HEK293 (cell line): ENCODE results near the gene PAQR6.

Experiments used
- CTCF ChIA-PET: fragments of 350-600 bp; formaldehyde crosslinking; extraction: SDS; loops from one replicate; lab custom pipeline; 2021; ENCODE audit warnings: antibody characterized with exemption; lab: Yijun Ruan, JAX
- POLR2A ChIA-PET: fragments of 300-600 bp; formaldehyde crosslinking; extraction: SDS; loops from one replicate; lab custom pipeline; 2020; ENCODE audit warnings: antibody characterized with exemption, inconsistent platforms; lab: Yijun Ruan, JAX
- H3K27ac ChIP-seq: fragments of 200-500 bp; sonication (Bioruptor generic); 2 replicates; pipeline ENCODE4 v1.5.1; 2014; ENCODE audit warnings: low read depth, low read length, control low read depth, inconsistent platforms; ENCODE audit errors: extremely low read depth
- H3K36me3 ChIP-seq, 2 experiments: fragments of 200-500 bp in 1 of 2; sonication (Bioruptor generic) in 1 of 2; 1 replicate in 1 of 2; 2 replicates in 1 of 2; pipeline ENCODE4 v1.5.1; 2014 to 2017; ENCODE audit warnings: inconsistent platforms in 2 of 2, low read length in 2 of 2; ENCODE audit not compliant: control insufficient read depth in 2 of 2, insufficient read depth in 1 of 2
- H3K4me1 ChIP-seq: fragments of 200-500 bp; sonication (Bioruptor generic); 2 replicates; pipeline ENCODE4 v1.5.1; 2014; ENCODE audit warnings: mild to moderate bottlenecking, low read length, inconsistent platforms; ENCODE audit not compliant: control insufficient read depth, insufficient read depth
- H3K4me3 ChIP-seq: 2 replicates; pipeline ENCODE4 v1.5.1; 2011; ENCODE audit warnings: low read depth, mild to moderate bottlenecking, control low read depth, low read length, moderate library complexity
- H3K9me3 ChIP-seq: fragments of 200-500 bp; sonication (Bioruptor generic); 2 replicates; pipeline ENCODE4 v1.5.1; 2014; ENCODE audit warnings: low read depth, low read length, inconsistent platforms; ENCODE audit not compliant: control insufficient read depth, insufficient read depth
- BCL11A ChIP-seq: fragments of 450-650 bp; formaldehyde crosslinking; IDR thresholded peaks from 2 replicates; pipeline ENCODE4 v1.5.1; 2016; ENCODE audit warnings: low read depth, missing biosample characterization, missing genetic modification characterization
- KLF9 ChIP-seq: fragments of 450-650 bp; formaldehyde crosslinking; IDR thresholded peaks from 2 replicates; pipeline ENCODE4 v1.5.1; 2016; ENCODE audit warnings: missing biosample characterization, missing genetic modification characterization, low read depth
- SETDB1 ChIP-seq: IDR thresholded peaks from one replicate; pipeline ENCODE4 v1.6.1; 2017; ENCODE audit warnings: mild to moderate bottlenecking, low read length, moderate library complexity, mixed read lengths; ENCODE audit not compliant: insufficient read length
- SP3 ChIP-seq: fragments of 450-650 bp; formaldehyde crosslinking; IDR thresholded peaks from 2 replicates; pipeline ENCODE4 v1.5.1; 2016; ENCODE audit warnings: missing biosample characterization, missing genetic modification characterization
- WT1 ChIP-seq: fragments of 450-650 bp; formaldehyde crosslinking; IDR thresholded peaks from 2 replicates; pipeline ENCODE4 v1.5.1; 2016; ENCODE audit warnings: missing biosample characterization, missing genetic modification characterization
- ZNF121 ChIP-seq: fragments of 450-650 bp; formaldehyde crosslinking; IDR thresholded peaks from 2 replicates; pipeline ENCODE4 v1.5.1; 2016; ENCODE audit warnings: missing biosample characterization, missing genetic modification characterization
- ZNF23 ChIP-seq: fragments of 450-650 bp; formaldehyde crosslinking; IDR thresholded peaks from 2 replicates; pipeline ENCODE4 v1.5.1; 2016; ENCODE audit warnings: missing biosample characterization, missing genetic modification characterization, borderline replicate concordance
- ZNF266 ChIP-seq: fragments of 450-650 bp; formaldehyde crosslinking; IDR thresholded peaks from 2 replicates; pipeline ENCODE4 v1.5.1; 2016; ENCODE audit warnings: missing biosample characterization, missing genetic modification characterization, low read depth
- ZNF426 ChIP-seq: fragments of 450-650 bp; formaldehyde crosslinking; IDR thresholded peaks from 2 replicates; pipeline ENCODE4 v1.5.1; 2017; ENCODE audit warnings: missing biosample characterization, missing genetic modification characterization, mild to moderate bottlenecking, inconsistent platforms, moderate library complexity
- ZNF544 ChIP-seq: fragments of 450-650 bp; formaldehyde crosslinking; IDR thresholded peaks from 2 replicates; pipeline ENCODE4 v1.5.0; 2017; ENCODE audit warnings: missing biosample characterization, missing genetic modification characterization
- ZNF549 ChIP-seq: fragments of 450-650 bp; IDR thresholded peaks from 2 replicates; pipeline ENCODE4 v1.5.1; 2018; ENCODE audit warnings: missing biosample characterization, missing genetic modification characterization, mild to moderate bottlenecking, inconsistent platforms, moderate library complexity
- ZNF571 ChIP-seq: fragments of 450-650 bp; formaldehyde crosslinking; IDR thresholded peaks from 2 replicates; pipeline ENCODE4 v1.5.0; 2017; ENCODE audit warnings: missing biosample characterization, missing genetic modification characterization
- ZNF621 ChIP-seq: fragments of 450-650 bp; formaldehyde crosslinking; IDR thresholded peaks from 2 replicates; pipeline ENCODE4 v1.5.1; 2017; ENCODE audit warnings: missing biosample characterization, missing genetic modification characterization
- ZNF624 ChIP-seq: fragments of 450-650 bp; formaldehyde crosslinking; IDR thresholded peaks from 2 replicates; pipeline ENCODE4 v1.5.1; 2017; ENCODE audit warnings: missing biosample characterization, missing genetic modification characterization
- ZNF677 ChIP-seq: fragments of 450-650 bp; IDR thresholded peaks from 2 replicates; pipeline ENCODE4 v1.5.0; 2018; ENCODE audit warnings: missing biosample characterization, mild to moderate bottlenecking, missing genetic modification characterization, moderate library complexity
- ZNF785 ChIP-seq: fragments of 450-650 bp; formaldehyde crosslinking; IDR thresholded peaks from 2 replicates; pipeline ENCODE4 v1.5.1; 2016; ENCODE audit warnings: missing biosample characterization, missing genetic modification characterization
- ZNF791 ChIP-seq: fragments of 450-650 bp; formaldehyde crosslinking; IDR thresholded peaks from 2 replicates; pipeline ENCODE4 v1.5.1; 2016; ENCODE audit warnings: missing biosample characterization, missing genetic modification characterization
- TF ChIP-seq, protein P1 (sequence below): IDR thresholded peaks from 2 replicates; pipeline ENCODE4 v1.6.1; 2011; ENCODE audit warnings: mild to moderate bottlenecking, low read depth, low read length, borderline replicate concordance
- TF ChIP-seq, protein P2 (sequence below): fragments of 450-650 bp; formaldehyde crosslinking; IDR thresholded peaks from 2 replicates; pipeline ENCODE4 v1.5.1; 2016; ENCODE audit warnings: missing biosample characterization, missing genetic modification characterization
- TF ChIP-seq, protein P3 (sequence below): fragments of 450-650 bp; formaldehyde crosslinking; IDR thresholded peaks from 2 replicates; pipeline ENCODE4 v1.5.1; 2017; ENCODE audit warnings: missing biosample characterization, missing genetic modification characterization

PAQR6 gene

DNA sequence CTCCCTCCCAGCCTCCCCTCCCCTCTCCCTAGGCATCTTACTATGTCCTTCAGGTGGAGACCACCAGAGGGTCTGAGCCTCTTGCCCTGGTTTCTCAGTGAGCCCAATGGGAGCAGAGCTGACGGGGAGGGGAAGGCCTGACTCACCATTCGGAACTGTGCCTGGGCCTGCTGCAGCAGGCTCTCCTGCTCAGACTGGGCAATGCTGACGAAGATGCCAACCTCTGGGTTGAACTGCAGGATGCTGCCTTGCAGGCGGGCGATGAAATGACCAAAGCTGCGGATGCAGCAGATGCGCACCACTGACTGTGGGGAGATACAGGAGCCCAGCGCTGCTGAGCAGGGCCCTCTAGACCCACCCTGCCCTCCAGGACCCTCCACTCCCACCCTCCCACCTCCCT, 11.0 kb upstream of the PAQR6 start:
- ChIA-PET POLR2A (no interaction called here), CTCF (interaction anchor here (0.5 to 0.7 kb wide), 2 partner anchors 86 to 320 kb away, joined by 4 to 5 read pairs; no protein-coding TSS in a partner anchor)
- H3K4me3 ChIP-seq, result no peak overlapping the region
- no peaks in the 10 kb centered on the region for H3K4me1 ChIP-seq
- H3K9me3 ChIP-seq, result no peaks in the 10 kb centered on the region
- TF ChIP-seq ZNF785 (tag by site-specific recombination), result no peak
- no peak for TF ChIP-seq ZNF549
- TF ChIP-seq SETDB1, result no peak
- TF ChIP-seq ZNF266 (tag by site-specific recombination), result no peak
- TF ChIP-seq ZNF544 (tag by site-specific recombination), result no peak
- no peak for TF ChIP-seq SP3
- TF ChIP-seq ZNF571, result no peak
- TF ChIP-seq, protein P1, sequence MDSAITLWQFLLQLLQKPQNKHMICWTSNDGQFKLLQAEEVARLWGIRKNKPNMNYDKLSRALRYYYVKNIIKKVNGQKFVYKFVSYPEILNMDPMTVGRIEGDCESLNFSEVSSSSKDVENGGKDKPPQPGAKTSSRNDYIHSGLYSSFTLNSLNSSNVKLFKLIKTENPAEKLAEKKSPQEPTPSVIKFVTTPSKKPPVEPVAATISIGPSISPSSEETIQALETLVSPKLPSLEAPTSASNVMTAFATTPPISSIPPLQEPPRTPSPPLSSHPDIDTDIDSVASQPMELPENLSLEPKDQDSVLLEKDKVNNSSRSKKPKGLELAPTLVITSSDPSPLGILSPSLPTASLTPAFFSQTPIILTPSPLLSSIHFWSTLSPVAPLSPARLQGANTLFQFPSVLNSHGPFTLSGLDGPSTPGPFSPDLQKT, result no peak
- TF ChIP-seq, protein P2, sequence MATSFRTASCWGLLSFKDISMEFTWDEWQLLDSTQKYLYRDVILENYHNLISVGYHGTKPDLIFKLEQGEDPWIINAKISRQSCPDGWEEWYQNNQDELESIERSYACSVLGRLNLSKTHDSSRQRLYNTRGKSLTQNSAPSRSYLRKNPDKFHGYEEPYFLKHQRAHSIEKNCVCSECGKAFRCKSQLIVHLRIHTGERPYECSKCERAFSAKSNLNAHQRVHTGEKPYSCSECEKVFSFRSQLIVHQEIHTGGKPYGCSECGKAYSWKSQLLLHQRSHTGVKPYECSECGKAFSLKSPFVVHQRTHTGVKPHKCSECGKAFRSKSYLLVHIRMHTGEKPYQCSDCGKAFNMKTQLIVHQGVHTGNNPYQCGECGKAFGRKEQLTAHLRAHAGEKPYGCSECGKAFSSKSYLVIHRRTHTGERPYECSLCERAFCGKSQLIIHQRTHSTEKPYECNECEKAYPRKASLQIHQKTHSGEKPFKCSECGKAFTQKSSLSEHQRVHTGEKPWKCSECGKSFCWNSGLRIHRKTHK (tag by site-specific recombination), result no peak
- TF ChIP-seq WT1 (tag by site-specific recombination), result no peak
- TF ChIP-seq ZNF23 (tag by site-specific recombination), result no peak
- TF ChIP-seq, protein P3, sequence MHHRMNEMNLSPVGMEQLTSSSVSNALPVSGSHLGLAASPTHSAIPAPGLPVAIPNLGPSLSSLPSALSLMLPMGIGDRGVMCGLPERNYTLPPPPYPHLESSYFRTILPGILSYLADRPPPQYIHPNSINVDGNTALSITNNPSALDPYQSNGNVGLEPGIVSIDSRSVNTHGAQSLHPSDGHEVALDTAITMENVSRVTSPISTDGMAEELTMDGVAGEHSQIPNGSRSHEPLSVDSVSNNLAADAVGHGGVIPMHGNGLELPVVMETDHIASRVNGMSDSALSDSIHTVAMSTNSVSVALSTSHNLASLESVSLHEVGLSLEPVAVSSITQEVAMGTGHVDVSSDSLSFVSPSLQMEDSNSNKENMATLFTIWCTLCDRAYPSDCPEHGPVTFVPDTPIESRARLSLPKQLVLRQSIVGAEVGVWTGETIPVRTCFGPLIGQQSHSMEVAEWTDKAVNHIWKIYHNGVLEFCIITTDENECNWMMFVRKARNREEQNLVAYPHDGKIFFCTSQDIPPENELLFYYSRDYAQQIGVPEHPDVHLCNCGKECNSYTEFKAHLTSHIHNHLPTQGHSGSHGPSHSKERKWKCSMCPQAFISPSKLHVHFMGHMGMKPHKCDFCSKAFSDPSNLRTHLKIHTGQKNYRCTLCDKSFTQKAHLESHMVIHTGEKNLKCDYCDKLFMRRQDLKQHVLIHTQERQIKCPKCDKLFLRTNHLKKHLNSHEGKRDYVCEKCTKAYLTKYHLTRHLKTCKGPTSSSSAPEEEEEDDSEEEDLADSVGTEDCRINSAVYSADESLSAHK (tag by site-specific recombination), result no peak
- no peak for TF ChIP-seq ZNF121 (tag by site-specific recombination)
- no peak for TF ChIP-seq ZNF624 (tag by site-specific recombination)
- TF ChIP-seq ZNF677 (tag by site-specific recombination), result no peak
- no peak for TF ChIP-seq ZNF426 (tag by site-specific recombination)
- H3K36me3 ChIP-seq, result peaks cover 50 to 90% of the 10 kb centered on the region in 2 experiments
- no peak overlapping the region for H3K27ac ChIP-seq

DNA sequence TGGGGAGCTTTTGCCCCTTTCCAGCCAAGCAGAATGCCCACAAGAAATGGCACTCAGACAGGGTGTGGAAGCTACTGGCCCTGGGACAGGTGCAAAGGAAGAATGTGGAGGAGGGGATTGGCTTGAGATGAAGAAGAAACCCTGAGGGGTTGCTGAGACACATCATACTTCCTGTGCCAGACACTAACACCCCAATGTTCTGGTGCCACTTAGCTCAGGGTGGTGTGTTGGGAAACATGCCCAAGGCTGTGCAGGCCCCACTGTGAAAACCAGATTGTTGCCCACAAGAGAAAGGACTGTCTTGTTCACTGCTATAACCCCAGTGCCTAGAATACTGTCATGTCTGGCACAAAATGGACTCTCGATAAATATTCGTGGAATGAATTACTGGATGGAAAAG, 9.9 kb upstream of the PAQR6 start:
- Histone ChIP-seq H3K4me3 (no peak overlapping the region), H3K4me1 (no peaks in the 10 kb centered on the region), H3K36me3 (peaks cover 41 to 90% of the 10 kb centered on the region in 2 experiments), H3K27ac (no peak overlapping the region), H3K9me3 (no peaks in the 10 kb centered on the region)
- ChIA-PET CTCF (interaction anchor here (0.6 kb wide), 1 partner anchor 102 kb away, joined by 3 read pairs; no protein-coding TSS in a partner anchor), POLR2A (no interaction called here)
- TF ChIP-seq ZNF791 (no peak), ZNF621 (tag by site-specific recombination) (no peak), BCL11A (tag by site-specific recombination) (no peak), KLF9 (tag by site-specific recombination) (no peak)
